T follicular helper cell (primary cell): ENCODE data around the gene FUBP3.
A peak's percentile ranks its signal among the peaks of the same experiment; 100 is the strongest.

Experiments
- DNase-seq: peaks from one replicate; pipeline ENCODE4 v3.0.0-alpha.2; 2020; ENCODE audit warnings: low read depth
- total RNA-seq, 2 experiments: gene quantifications; one replicate each; lab custom pipeline; 2026; lab: John Stamatoyannopoulos, UW

Gene FUBP3
- total RNA-seq: 58.3 to 70.9 reads per million in 2 experiments

GRCh38 chr9:130578865-130579737 lies at the start of gene FUBP3:
TSS of gene FUBP3 (plus strand) at chr9:130579577. CDS start at chr9:130579681, 104 bp downstream.
- peak; percentile 78 for DNase-seq

- DNase-seq: no peak
Observed at GRCh38 chr9:130530938-130531337, 48.4 kb upstream of the FUBP3 start.

- no peak for DNase-seq
Observed at GRCh38 chr9:130531670-130532069, 47.7 kb upstream of the FUBP3 start.

GRCh38 chr9:130532426-130533080 lies 46.8 kb upstream of the FUBP3 start:
- no peak for DNase-seq

- DNase-seq: no peak
Observed at GRCh38 chr9:130535818-130536521, 43.4 kb upstream of the FUBP3 start.

- no peak for DNase-seq
Observed at GRCh38 chr9:130536701-130537107, 42.7 kb upstream of the FUBP3 start.

- DNase-seq: no peak
Observed at GRCh38 chr9:130537346-130538050, 41.9 kb upstream of the FUBP3 start.

GRCh38 chr9:130539420-130540223 lies 39.8 kb upstream of the FUBP3 start:
- DNase-seq: no peak

GRCh38 chr9:130541533-130541932 lies 37.8 kb upstream of the FUBP3 start:
- DNase-seq: no peak

- DNase-seq: no peak
Observed at GRCh38 chr9:130542038-130542437, 37.3 kb upstream of the FUBP3 start.

- DNase-seq: no peak
Observed at GRCh38 chr9:130542457-130543228, 36.7 kb upstream of the FUBP3 start.

- DNase-seq: no peak
Observed at GRCh38 chr9:130543368-130543767, 36.0 kb upstream of the FUBP3 start.

- DNase-seq: no peak
Observed at GRCh38 chr9:130543859-130544258, 35.5 kb upstream of the FUBP3 start.

GRCh38 chr9:130544364-130544763 lies 35.0 kb upstream of the FUBP3 start:
- DNase-seq: no peak

GRCh38 chr9:130548103-130548502 lies 31.3 kb upstream of the FUBP3 start:
- DNase-seq: no peak

GRCh38 chr9:130549093-130549735 lies 30.2 kb upstream of the FUBP3 start:
- no peak for DNase-seq

GRCh38 chr9:130554606-130555005 lies 24.8 kb upstream of the FUBP3 start:
- DNase-seq: no peak

- no peak for DNase-seq
Observed at GRCh38 chr9:130555061-130555460, 24.3 kb upstream of the FUBP3 start.

GRCh38 chr9:130555968-130556367 lies 23.4 kb upstream of the FUBP3 start:
- DNase-seq: no peak
